Uterus (tissue), 2 donors: ENCODE measurements around the gene NOL3.

Experiments used
- CTCF ChIP-seq, 4 experiments: fragments of 200-600 bp in 2 of 4; fragments of 450-650 bp in 2 of 4; sonication (generic) in 2 of 4; IDR thresholded peaks; one replicate each; pipeline ENCODE4 v1.5.1; 2016 to 2019; ENCODE audit warnings: antibody characterized with exemption in 4 of 4, mild to moderate bottlenecking in 2 of 4, moderate library complexity in 1 of 4
- POLR2A ChIP-seq, 2 donors: fragments of 450-650 bp; IDR thresholded peaks; one replicate each; pipeline ENCODE4 v1.6.1; 2016; ENCODE audit warnings: antibody characterized with exemption in 2 of 2, mild to moderate bottlenecking in 1 of 2, moderate library complexity in 1 of 2

GRCh38 chr16:67145746-67146145 lies 24.6 kb upstream of the NOL3 start:
- TF ChIP-seq CTCF (IDR thresholded peaks at IDR 0.05) (no peak), POLR2A (IDR thresholded peaks at IDR 0.05) (no peak)
